Loucy (cell line): ENCODE measurements around the gene RANBP17.

Experiments used
- CTCF ChIP-seq: fragments of 200-600 bp; sonication (generic); conservative IDR thresholded peaks from 2 replicates; pipeline ENCODE4 v1.5.1; 2014; ENCODE audit warnings: mild to moderate bottlenecking, antibody characterized with exemption, low read length
- EZH2phosphoT487 ChIP-seq: fragments of 200-600 bp; IDR thresholded peaks from 2 replicates; pipeline ENCODE4 v1.6.1; 2018; ENCODE audit warnings: antibody characterized with exemption, mild to moderate bottlenecking, moderate library complexity, borderline replicate concordance

- TF ChIP-seq CTCF (no peak), EZH2phosphoT487 (no peak)
Observed at GRCh38 chr5:170844651-170845050, 17.2 kb upstream of the RANBP17 start.
